Mucosa of descending colon (tissue), 3 donors: ENCODE results near the gene LPA. TPM values are rescaled to one million over a fixed set of nuclear protein-coding genes. Genes with fewer than 3 reads are reported as not detected.

Experiments
- ATAC-seq: fragments of 200-7000 bp; cut with Tn5 transposase; one replicate; pipeline ENCODE4 v1.9.1; 2020; ENCODE audit warnings: mild to moderate bottlenecking, moderate library complexity
- DNase-seq, 3 donors: peaks; one replicate each; pipeline ENCODE4 v3.0.0-alpha.2; 2020
- H3K36me3 ChIP-seq: fragments of 200-600 bp; one replicate; pipeline ENCODE4 v1.8.0; 2021; ENCODE audit warnings: low read depth, mild to moderate bottlenecking
- H3K4me1 ChIP-seq: fragments of 200-600 bp; one replicate; pipeline ENCODE4 v1.8.0; 2021; ENCODE audit warnings: low read depth, mild to moderate bottlenecking
- H3K4me3 ChIP-seq: fragments of 200-600 bp; one replicate; pipeline ENCODE4 v1.8.0; 2021; ENCODE audit warnings: mild to moderate bottlenecking
- H3K9me3 ChIP-seq: fragments of 200-600 bp; one replicate; pipeline ENCODE4 v1.8.0; 2021; ENCODE audit warnings: mild to moderate bottlenecking
- CTCF ChIP-seq: fragments of 200-600 bp; IDR thresholded peaks from one replicate; pipeline ENCODE4 v1.8.0; 2022; ENCODE audit warnings: antibody characterized with exemption, mild to moderate bottlenecking
- intact Hi-C, 2 donors: fragments of 100-400 bp; cut with DNase I in 1 of 2; cut with micrococcal nuclease in 1 of 2; formaldehyde crosslinking; loops; one replicate each; pipeline versions ENCODE4 v1.11.0 to v1.11.1; 2022; cut with DNase I, micrococcal nuclease
- total RNA-seq, 3 donors: library from RNA; stranded (reverse); fragmentation: NEBNext Ultra II Directional in 2 of 3; extraction: Animal tissue kit (Norgen Biotek cat#: 25700) in 2 of 3; gene quantifications; one replicate each; pipeline versions ENCODE4 v1.2.1 to v1.2.4, GENCODE V29; 2021 to 2023
- donor health status: DM: no; HTN: no; CAD: no; lungs with moderate emphysema.
- donor health status: DM: no; HTN: no; CAD: no.
- donor health status: DM: no; HTN: yes; CAD: no.

The LPA gene
- total RNA-seq, 3 donors from 2014 or later, result 0.03 to 0.22 TPM; not detected in 1

- H3K4me3 ChIP-seq, result peak overlapping the region; percentile 17
- H3K9me3 ChIP-seq, result no peaks in the 10 kb centered on the region
- ATAC-seq, result peak; percentile 87
- no peak for TF ChIP-seq CTCF
- no peaks in the 10 kb centered on the region for H3K4me1 ChIP-seq
- DNase-seq, result peak; percentile 75 to 88 (median 88)
- no peaks in the 10 kb centered on the region for H3K36me3 ChIP-seq
- intact Hi-C loops, result no loop called here
These were observed 143.8 kb downstream of the LPA start for GRCh38 chr6:160520043-160520904.

- DNase-seq (no peak), ATAC-seq (peak; percentile 97)
- Histone ChIP-seq H3K4me1 (no peaks in the 10 kb centered on the region), H3K4me3 (peak overlapping the region; percentile 17), H3K9me3 (no peaks in the 10 kb centered on the region), H3K36me3 (no peaks in the 10 kb centered on the region)
- peak; percentile 89 for TF ChIP-seq CTCF
- intact Hi-C loops, result no loop called here
These were observed 144.5 kb downstream of the LPA start for GRCh38 chr6:160519603-160520042.

- Histone ChIP-seq H3K9me3 (no peaks in the 10 kb centered on the region), H3K4me3 (no peak overlapping the region), H3K36me3 (no peaks in the 10 kb centered on the region), H3K4me1 (no peaks in the 10 kb centered on the region)
- ATAC-seq (no peak), DNase-seq (no peak)
- no peak for TF ChIP-seq CTCF
- intact Hi-C loops, result no loop called here
These were observed 144.9 kb downstream of the LPA start for GRCh38 chr6:160519133-160519532.

- no peaks in the 10 kb centered on the region for H3K4me1 ChIP-seq
- no peaks in the 10 kb centered on the region for H3K9me3 ChIP-seq
- ATAC-seq (no peak), DNase-seq (no peak)
- H3K36me3 ChIP-seq, result no peaks in the 10 kb centered on the region
- TF ChIP-seq CTCF, result no peak
- intact Hi-C loops, result no loop called here
- no peak overlapping the region for H3K4me3 ChIP-seq
These were observed 150.2 kb downstream of the LPA start for GRCh38 chr6:160513836-160514235.

GRCh38 chr6:160510976-160511617 lies 153.0 kb downstream of the LPA start:
- no peaks in the 10 kb centered on the region for H3K4me1 ChIP-seq
- ATAC-seq (no peak), DNase-seq (no peak)
- H3K4me3 ChIP-seq, result no peak overlapping the region
- no peaks in the 10 kb centered on the region for H3K9me3 ChIP-seq
- TF ChIP-seq CTCF, result no peak
- no peaks in the 10 kb centered on the region for H3K36me3 ChIP-seq
- intact Hi-C loops, result no loop called here
